Gastroesophageal sphincter (tissue), 4 donors: Measurements from ENCODE around the gene CYP26C1. TPM values are rescaled to one million over a fixed set of nuclear protein-coding genes. Genes with fewer than 3 reads are reported as not detected.
A peak's percentile ranks its signal among the peaks of the same experiment; 100 is the strongest.

Experiments
- ATAC-seq: fragments of 150-250 bp; one replicate; pipeline ENCODE4 v1.9.1; 2016; ENCODE audit warnings: mild to moderate bottlenecking, moderate library complexity
- H3K27ac ChIP-seq, 4 donors: fragments of 200-600 bp; sonication (generic) in 3 of 4; 1 replicate in 3 of 4; 2 replicates in 1 of 4; pipeline ENCODE4 v1.5.1; 2016 to 2019
- H3K27me3 ChIP-seq: fragments of 200-600 bp; sonication (generic); one replicate; pipeline ENCODE4 v1.5.1; 2019
- H3K36me3 ChIP-seq, 2 donors: fragments of 200-600 bp; sonication (generic); one replicate each; pipeline ENCODE4 v1.5.1; 2019; ENCODE audit warnings: control low read depth in 1 of 2
- H3K4me1 ChIP-seq, 3 donors: fragments of 200-600 bp; sonication (generic); 1 replicate in 2 of 3; 2 replicates in 1 of 3; pipeline ENCODE4 v1.5.1; 2016 to 2019; ENCODE audit warnings: control low read depth in 2 of 3
- H3K4me3 ChIP-seq, 2 donors: fragments of 200-600 bp; sonication (generic); one replicate each; pipeline ENCODE4 v1.5.1; 2019; ENCODE audit warnings: mild to moderate bottlenecking in 1 of 2, moderate library complexity in 1 of 2
- H3K9me3 ChIP-seq, 3 donors: fragments of 200-600 bp; sonication (generic); one replicate each; pipeline ENCODE4 v1.5.1; 2017 to 2019; ENCODE audit warnings: control low read depth in 2 of 3
- EP300 ChIP-seq: sonication (generic); formaldehyde crosslinking; IDR thresholded peaks from one replicate; pipeline ENCODE4 v1.6.1; 2017; ENCODE audit warnings: antibody characterized with exemption, mild to moderate bottlenecking
- POLR2A ChIP-seq, 2 donors: fragments of 450-650 bp; IDR thresholded peaks; one replicate each; pipeline ENCODE4 v1.6.1; 2017; ENCODE audit warnings: antibody characterized with exemption in 2 of 2, mild to moderate bottlenecking in 2 of 2, moderate library complexity in 1 of 2
- POLR2AphosphoS5 ChIP-seq: sonication (generic); formaldehyde crosslinking; IDR thresholded peaks from one replicate; pipeline ENCODE4 v1.6.1; 2017; ENCODE audit warnings: antibody characterized with exemption
- WGBS, 2 donors: methylation state at CpG; one replicate each; pipeline ENCODE4 v1.1.5; 2018; ENCODE audit warnings: low coverage in 1 of 2; 5-methylcytosine and 5-hydroxymethylcytosine counted together
- total RNA-seq, 4 donors: library from RNA; depleted of rRNA; stranded (reverse); fragments of >200 nt; gene quantifications; one replicate each; pipeline ENCODE4 v1.1.0, GENCODE V29; 2016
- TF ChIP-seq, protein P1 (sequence below), 4 experiments: fragments of 200-600 bp in 2 of 4; fragments of 450-650 bp in 2 of 4; sonication (generic) in 1 of 4; IDR thresholded peaks; one replicate each; pipeline ENCODE4 v1.5.1; 2017 to 2019; ENCODE audit warnings: antibody characterized with exemption in 4 of 4, mild to moderate bottlenecking in 2 of 4, moderate library complexity in 2 of 4

CYP26C1 gene
- total RNA-seq, 4 donors from 2014 or later: 0.31 TPM; not detected in 3

DNA sequence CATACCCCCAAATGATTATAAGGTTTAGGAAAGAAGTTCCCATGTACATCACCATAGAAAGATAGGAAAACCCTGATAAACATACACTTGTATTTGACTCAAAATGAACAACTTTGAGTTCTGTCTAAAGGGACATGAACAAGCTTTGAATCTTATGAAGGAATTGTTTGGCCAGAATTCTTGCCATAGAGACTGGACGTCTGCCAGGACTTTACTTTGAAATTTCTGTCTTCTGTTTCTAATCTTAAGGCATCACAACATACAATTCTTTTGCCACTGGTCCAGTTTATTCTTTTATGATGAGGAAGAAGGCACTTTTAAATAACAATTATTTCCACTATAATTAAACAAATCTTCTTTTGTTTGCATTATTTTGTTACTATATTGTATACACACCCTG, 26.2 kb upstream of the CYP26C1 start:
- TF ChIP-seq POLR2AphosphoS5 (no peak), EP300 (no peak), POLR2A (IDR thresholded peaks at IDR 0.05) (no peak)
- TF ChIP-seq, protein P1, sequence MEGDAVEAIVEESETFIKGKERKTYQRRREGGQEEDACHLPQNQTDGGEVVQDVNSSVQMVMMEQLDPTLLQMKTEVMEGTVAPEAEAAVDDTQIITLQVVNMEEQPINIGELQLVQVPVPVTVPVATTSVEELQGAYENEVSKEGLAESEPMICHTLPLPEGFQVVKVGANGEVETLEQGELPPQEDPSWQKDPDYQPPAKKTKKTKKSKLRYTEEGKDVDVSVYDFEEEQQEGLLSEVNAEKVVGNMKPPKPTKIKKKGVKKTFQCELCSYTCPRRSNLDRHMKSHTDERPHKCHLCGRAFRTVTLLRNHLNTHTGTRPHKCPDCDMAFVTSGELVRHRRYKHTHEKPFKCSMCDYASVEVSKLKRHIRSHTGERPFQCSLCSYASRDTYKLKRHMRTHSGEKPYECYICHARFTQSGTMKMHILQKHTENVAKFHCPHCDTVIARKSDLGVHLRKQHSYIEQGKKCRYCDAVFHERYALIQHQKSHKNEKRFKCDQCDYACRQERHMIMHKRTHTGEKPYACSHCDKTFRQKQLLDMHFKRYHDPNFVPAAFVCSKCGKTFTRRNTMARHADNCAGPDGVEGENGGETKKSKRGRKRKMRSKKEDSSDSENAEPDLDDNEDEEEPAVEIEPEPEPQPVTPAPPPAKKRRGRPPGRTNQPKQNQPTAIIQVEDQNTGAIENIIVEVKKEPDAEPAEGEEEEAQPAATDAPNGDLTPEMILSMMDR (IDR thresholded peaks at IDR 0.05): no peak
- peaks cover 0 to 28% (median 4%) of the 10 kb centered on the region in 3 donors for H3K4me1 ChIP-seq
- H3K27ac ChIP-seq: no peak overlapping the region
- no peak overlapping the region for H3K4me3 ChIP-seq
- H3K36me3 ChIP-seq: peaks cover 0 to 9% of the 10 kb centered on the region in 2 donors
- no peaks in the 10 kb centered on the region for H3K9me3 ChIP-seq
- no peaks in the 10 kb centered on the region for H3K27me3 ChIP-seq
- ATAC-seq: no peak
- WGBS, 2 donors: 8 to 25% methylated on average over 1 of the region's 1 CpG

DNA sequence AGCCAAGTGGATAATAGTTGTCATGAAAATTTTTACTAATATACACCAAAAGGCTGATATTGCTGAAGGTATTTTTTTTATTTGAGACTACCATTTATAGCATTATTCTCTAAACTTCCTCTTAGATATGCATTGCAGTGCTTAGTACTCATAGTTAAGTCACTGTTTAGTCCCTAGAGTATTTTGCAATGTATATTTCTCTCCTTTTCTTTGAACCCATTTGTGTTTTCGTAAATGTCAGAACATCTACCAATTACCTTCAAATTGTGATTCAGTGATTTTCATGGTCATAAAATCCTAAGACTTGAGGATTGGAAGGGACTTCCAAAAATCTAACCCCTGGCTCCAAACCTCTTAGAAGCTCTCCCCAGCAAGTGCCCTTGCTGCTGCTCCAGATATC, 21.5 kb upstream of the CYP26C1 start:
- Histone ChIP-seq H3K9me3 (no peaks in the 10 kb centered on the region), H3K27ac (no peak overlapping the region), H3K27me3 (no peaks in the 10 kb centered on the region), H3K4me1 (peaks cover 0 to 5% (median 0%) of the 10 kb centered on the region in 3 donors), H3K4me3 (no peak overlapping the region), H3K36me3 (peaks cover 0 to 9% of the 10 kb centered on the region in 2 donors)
- WGBS, 2 donors: 88 to 100% methylated on average over 1 of the region's 1 CpG
- ATAC-seq: no peak
- TF ChIP-seq POLR2A (IDR thresholded peaks at IDR 0.05): no peak
- TF ChIP-seq, protein P1 (IDR thresholded peaks at IDR 0.05): no peak
- TF ChIP-seq EP300: no peak
- TF ChIP-seq POLR2AphosphoS5: no peak

DNA sequence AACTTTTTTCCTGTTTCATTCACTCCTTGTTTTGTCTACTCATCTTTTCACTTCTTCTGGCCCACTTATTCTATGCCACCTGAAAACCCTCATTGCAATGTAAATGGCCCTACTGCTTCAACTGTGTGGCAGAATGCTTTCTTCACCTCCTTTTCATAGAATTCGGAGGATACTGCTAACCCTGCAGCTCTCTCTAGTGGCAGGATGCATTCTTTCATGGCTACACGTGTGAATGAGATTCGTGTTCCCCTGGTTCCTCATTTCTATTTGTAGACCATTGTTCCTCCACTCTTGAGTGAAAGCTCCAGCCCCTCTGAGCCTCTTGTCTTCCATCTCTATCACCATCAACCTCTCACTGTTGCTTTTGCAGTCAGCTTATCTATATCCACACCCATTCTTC, 20.9 kb upstream of the CYP26C1 start:
- Histone ChIP-seq H3K27ac (no peak overlapping the region), H3K4me1 (no peaks in the 10 kb centered on the region), H3K36me3 (peaks cover 0 to 9% of the 10 kb centered on the region in 2 donors), H3K4me3 (no peak overlapping the region), H3K9me3 (no peaks in the 10 kb centered on the region), H3K27me3 (no peaks in the 10 kb centered on the region)
- ATAC-seq: no peak
- 24% methylated on average over 3 of the region's 3 CpGs; no CpG with 5 or more reads in 1 of the 2 donors for WGBS, 2 donors
- no peak for TF ChIP-seq POLR2A (IDR thresholded peaks at IDR 0.05)
- TF ChIP-seq, protein P1 (IDR thresholded peaks at IDR 0.05): peak in 1 of 4 experiments; percentile 25

DNA sequence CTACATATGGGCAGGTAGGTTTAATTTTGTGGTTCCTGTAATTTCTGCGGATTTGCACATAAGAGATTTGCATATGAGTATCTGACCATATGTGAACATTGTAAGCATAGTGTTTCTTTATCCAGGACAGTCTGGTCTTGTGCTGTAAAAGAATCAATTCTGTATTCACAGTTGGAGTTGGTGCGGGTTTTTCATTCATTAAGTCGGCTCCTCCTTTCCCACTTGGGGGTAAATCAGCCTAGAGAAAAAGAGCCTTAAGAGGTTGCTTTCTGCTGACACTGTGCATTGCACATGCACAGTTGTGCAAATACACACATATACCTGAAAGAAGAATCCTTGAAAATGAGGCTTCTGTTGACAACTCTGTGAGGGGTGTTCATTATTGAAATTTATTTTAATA, 6.1 kb upstream of the CYP26C1 start:
- no peaks in the 10 kb centered on the region for H3K9me3 ChIP-seq
- no peak overlapping the region for H3K27ac ChIP-seq
- no peaks in the 10 kb centered on the region for H3K4me1 ChIP-seq
- no peak overlapping the region for H3K4me3 ChIP-seq
- TF ChIP-seq POLR2A (IDR thresholded peaks at IDR 0.05) (no peak), POLR2AphosphoS5 (no peak), EP300 (no peak)
- TF ChIP-seq, protein P1 (IDR thresholded peaks at IDR 0.05): no peak
- WGBS, 2 donors: 83 to 97% methylated on average over 1 to 3 of the region's 3 CpGs
- ATAC-seq: no peak
- H3K27me3 ChIP-seq: peaks cover 28% of the 10 kb centered on the region
- H3K36me3 ChIP-seq: peaks cover 0 to 27% of the 10 kb centered on the region in 2 donors

DNA sequence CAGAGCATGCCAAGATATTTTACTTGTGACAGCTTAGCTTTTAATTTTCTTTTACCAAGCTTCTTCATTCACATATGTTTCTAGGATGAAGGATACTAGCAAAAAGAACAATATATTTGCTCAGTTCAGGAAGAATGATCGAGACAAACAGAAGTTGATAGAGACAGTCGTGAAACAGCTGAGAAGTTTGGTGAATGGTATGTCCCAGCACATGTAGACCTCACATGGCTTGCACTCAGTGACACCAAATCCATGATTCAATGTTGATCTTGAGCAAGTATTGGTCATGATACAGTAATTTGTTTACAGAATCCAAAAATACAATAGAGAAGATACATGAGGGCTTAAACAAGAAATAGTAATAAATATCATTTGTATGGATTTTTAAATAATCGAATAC, 2.5 kb upstream of the CYP26C1 start:
- ATAC-seq: no peak
- WGBS, 2 donors: 91 to 100% methylated on average over 3 of the region's 3 CpGs
- no peak overlapping the region for H3K27ac ChIP-seq
- H3K36me3 ChIP-seq: peaks cover 0 to 38% of the 10 kb centered on the region in 2 donors
- TF ChIP-seq POLR2A (IDR thresholded peaks at IDR 0.05) (no peak), EP300 (no peak), POLR2AphosphoS5 (no peak)
- TF ChIP-seq, protein P1 (IDR thresholded peaks at IDR 0.05): no peak
- no peak overlapping the region for H3K4me3 ChIP-seq
- H3K27me3 ChIP-seq: peaks cover 62% of the 10 kb centered on the region
- H3K4me1 ChIP-seq: peaks cover 0 to 30% (median 18%) of the 10 kb centered on the region in 3 donors
- no peaks in the 10 kb centered on the region for H3K9me3 ChIP-seq
